ENCODE results near the gene ASPN.
"Not testable (repeated sequence)": the region's sequence is repeated elsewhere in the genome, so short reads cannot be mapped to it uniquely, and the experiment has no call there.

ASPN gene

GRCh38 chr9:92467041-92467440 is 15.3 kb downstream of the ASPN start:
- no peak for DNase-seq

GRCh38 chr9:92463984-92464383 is 18.3 kb downstream of the ASPN start:
- no peak for DNase-seq

GRCh38 chr9:92463387-92463786 is 18.9 kb downstream of the ASPN start:
- no peak for DNase-seq

- DNase-seq, result no peak
Observed at GRCh38 chr9:92457576-92457975, 24.7 kb downstream of the ASPN start.

- no peak for DNase-seq
Observed at GRCh38 chr9:92455217-92455616, 27.1 kb downstream of the ASPN start.

- DNase-seq, result no peak
Observed at GRCh38 chr9:92446536-92446935, 35.8 kb downstream of the ASPN start.

- DNase-seq, result no peak
Observed at GRCh38 chr9:92444841-92445240, 37.5 kb downstream of the ASPN start.

- no peak for DNase-seq
Observed at GRCh38 chr9:92440751-92441046, 41.6 kb downstream of the ASPN start.

GRCh38 chr9:92439921-92440750 is 42.2 kb downstream of the ASPN start:
- DNase-seq, result no peak

- DNase-seq, result no peak
Observed at GRCh38 chr9:92438900-92439526, 43.3 kb downstream of the ASPN start.

GRCh38 chr9:92435263-92435662 is 47.0 kb downstream of the ASPN start:
- DNase-seq, result no peak

GRCh38 chr9:92432972-92433548 is 49.2 kb downstream of the ASPN start:
- no peak for DNase-seq

GRCh38 chr9:92432350-92432749 is 50.0 kb downstream of the ASPN start:
- no peak for DNase-seq

GRCh38 chr9:92429836-92430235 is 52.5 kb downstream of the ASPN start:
- DNase-seq, result no peak

- DNase-seq, result peak; percentile 85
Observed at GRCh38 chr9:92426501-92427145, 55.7 kb downstream of the ASPN start.

GRCh38 chr9:92425474-92425873 is 56.8 kb downstream of the ASPN start:
- no peak for DNase-seq

GRCh38 chr9:92424340-92424739 is 58.0 kb downstream of the ASPN start, which contains the start of gene OMD:
TSS of gene OMD (minus strand) at chr9:92424471. CDS start at chr9:92417558, 6,913 bp downstream.
- DNase-seq, result no peak

- DNase-seq, result no peak
Observed at GRCh38 chr9:92423612-92424011, 58.7 kb downstream of the ASPN start.

- no peak for DNase-seq
Observed at GRCh38 chr9:92422611-92423338, 59.5 kb downstream of the ASPN start.

- DNase-seq, result no peak
Observed at GRCh38 chr9:92414566-92414965, 67.7 kb downstream of the ASPN start.

- not testable (repeated sequence) for DNase-seq
Observed at GRCh38 chr9:92411157-92411556, 71.1 kb downstream of the ASPN start.

GRCh38 chr9:92408747-92409478 is 73.4 kb downstream of the ASPN start:
- DNase-seq, result no peak

Data from NCI-H774 (cell line).